Endothelial cell of umbilical vein (primary cell): ENCODE results near the gene PANK3. TPM values are rescaled to one million over a fixed set of nuclear protein-coding genes. Genes with fewer than 3 reads are reported as not detected.
A peak's percentile ranks its signal among the peaks of the same experiment; 100 is the strongest.

Experiments
- BruUV-seq: library from RNA; stranded (reverse); fragments of 400-500 nt; replicated peaks from 2 replicates; lab custom pipeline; 2021; lab: Mats Ljungman, UMichigan
- CTCF ChIA-PET: fragments of 300-600, 350-600 bp; sonication (Branson Sonifier 250); formaldehyde crosslinking; loops from one replicate; lab custom pipeline; 2021; ENCODE audit warnings: antibody characterized with exemption, inconsistent platforms; lab: Charles Lee
- POLR2A ChIA-PET: fragments of 300-600, 350-600 bp; sonication (Branson Sonifier 250); formaldehyde crosslinking; loops from one replicate; lab custom pipeline; 2021; ENCODE audit warnings: antibody characterized with exemption, inconsistent platforms; lab: Charles Lee
- DNase-seq: peaks from one replicate; pipeline ENCODE4 v3.0.0-alpha.2; 2011; ENCODE audit warnings: low read depth, low spot score
- FAIRE-seq: peaks from 2 replicates; lab custom pipeline; 2011; peaks lifted over from hg19 to GRCh38; lab: Jason Lieb, UNC
- H2AFZ ChIP-seq: 2 replicates; pipeline ENCODE4 v1.6.0; 2012; ENCODE audit warnings: low read depth, low read length, control low read depth, inconsistent platforms
- H3K27ac ChIP-seq: 2 replicates; pipeline ENCODE4 v1.5.1; 2011; ENCODE audit warnings: low read depth, mild to moderate bottlenecking, control low read depth, low read length, moderate library complexity; ENCODE audit not compliant: insufficient read depth
- H3K27me3 ChIP-seq, 2 experiments: 2 replicates each; pipeline versions ENCODE4 v1.6.0 to v1.6.1; 2011; ENCODE audit warnings: low read length in 2 of 2, mixed read lengths in 1 of 2; ENCODE audit not compliant: control insufficient read depth in 2 of 2, insufficient read depth in 2 of 2
- H3K36me3 ChIP-seq, 2 experiments: 2 replicates in 1 of 2; 3 replicates in 1 of 2; pipeline ENCODE4 v1.5.1; 2011; ENCODE audit warnings: low read length in 2 of 2, mild to moderate bottlenecking in 1 of 2, moderate library complexity in 1 of 2; ENCODE audit not compliant: control insufficient read depth in 2 of 2, insufficient read depth in 2 of 2; ENCODE audit errors: extremely low read depth in 1 of 2
- H3K4me1 ChIP-seq: 3 replicates; pipeline ENCODE4 v1.5.1; 2011; ENCODE audit warnings: mild to moderate bottlenecking, low read length; ENCODE audit not compliant: control insufficient read depth, insufficient read depth; ENCODE audit errors: extremely low read depth
- H3K4me2 ChIP-seq: 2 replicates; pipeline ENCODE4 v1.6.1; 2011; ENCODE audit warnings: low read length, control low read depth, mixed read lengths; ENCODE audit not compliant: insufficient read depth
- H3K4me3 ChIP-seq, 3 experiments: fragments of 200-600 bp in 1 of 3; sonication (generic), shearing (Covaris generic) in 1 of 3; replicated peaks in 1 of 3; 2 replicates each; pipeline ENCODE4 v1.5.1; 2011 to 2016; ENCODE audit warnings: control low read depth in 3 of 3, low read length in 3 of 3, mild to moderate bottlenecking in 2 of 3, inconsistent platforms in 1 of 3, low read depth in 1 of 3, moderate library complexity in 1 of 3; ENCODE audit not compliant: insufficient read depth in 1 of 3
- H3K79me2 ChIP-seq: 2 replicates; pipeline ENCODE4 v1.6.0; 2012; ENCODE audit warnings: low read length, inconsistent platforms; ENCODE audit not compliant: control insufficient read depth, insufficient read depth
- H3K9ac ChIP-seq: replicated peaks from 2 replicates; pipeline ENCODE3; 2011; ENCODE audit warnings: low read length, control low read depth; ENCODE audit not compliant: insufficient read depth; ENCODE audit errors: extremely low read depth
- H3K9me1 ChIP-seq: replicated peaks from 3 replicates; pipeline ENCODE4 v1.6.0; 2011; ENCODE audit warnings: mild to moderate bottlenecking, low read length; ENCODE audit not compliant: control insufficient read depth, insufficient read depth; ENCODE audit errors: extremely low read depth
- H3K9me3 ChIP-seq: replicated peaks from 2 replicates; pipeline ENCODE4 v1.5.1; 2012; ENCODE audit warnings: low read length, inconsistent platforms; ENCODE audit not compliant: control insufficient read depth, insufficient read depth
- H4K20me1 ChIP-seq: replicated peaks from 2 replicates; pipeline ENCODE3; 2011; ENCODE audit warnings: mild to moderate bottlenecking, low read length; ENCODE audit not compliant: control insufficient read depth, insufficient read depth; ENCODE audit errors: extremely low read depth
- EZH2 ChIP-seq: IDR thresholded peaks from 2 replicates; pipeline ENCODE4 v1.6.1; 2012; ENCODE audit warnings: borderline replicate concordance, low read depth, mild to moderate bottlenecking, moderate library complexity, low read length, inconsistent platforms; ENCODE audit not compliant: severe bottlenecking
- FOS ChIP-seq: IDR thresholded peaks from 2 replicates; pipeline ENCODE4 v1.6.1; 2011; ENCODE audit warnings: mild to moderate bottlenecking, low read length, moderate library complexity, borderline replicate concordance; ENCODE audit not compliant: insufficient read depth
- GATA2 ChIP-seq: IDR thresholded peaks from 2 replicates; pipeline ENCODE4 v1.7.0; 2011; ENCODE audit warnings: low read depth, mild to moderate bottlenecking, moderate library complexity, mixed read lengths, low read length; ENCODE audit not compliant: insufficient read length, insufficient read depth
- JUN ChIP-seq: IDR thresholded peaks from 2 replicates; pipeline ENCODE4 v1.6.1; 2011; ENCODE audit warnings: borderline replicate concordance, low read depth; ENCODE audit not compliant: insufficient read length, insufficient read depth
- MYC ChIP-seq: IDR thresholded peaks from one replicate; pipeline ENCODE4 v1.6.1; 2011; ENCODE audit warnings: mild to moderate bottlenecking, low read depth, low read length
- POLR2A ChIP-seq: IDR thresholded peaks from 2 replicates; pipeline ENCODE4 v1.6.1; 2012; ENCODE audit warnings: low read depth, mild to moderate bottlenecking, control low read depth, low read length
- POLR2AphosphoS5 ChIP-seq: IDR thresholded peaks from 2 replicates; pipeline ENCODE4 v1.6.1; 2012; ENCODE audit warnings: low read depth, mild to moderate bottlenecking, control low read depth, low read length, moderate library complexity; ENCODE audit not compliant: insufficient read depth
- dilution Hi-C: fragments of 300-500 bp; cut with MboI; formaldehyde crosslinking; loops from one replicate; pipeline ENCODE4 v1.15.0; 2019; ENCODE audit warnings: low sequenced_read_pairs; ENCODE audit not compliant: extremely low pct_ligation_motif_present
- intact Hi-C: fragments of 100-400 bp; cut with micrococcal nuclease; formaldehyde crosslinking; loops from one replicate; pipeline ENCODE4 v1.10.0; 2022
- polyA plus RNA-seq, 4 experiments: library from polyadenylated mRNA; depleted of rRNA in 3 of 4; stranded (reverse) in 3 of 4; unstranded in 1 of 4; fragments of >200 nt; gene quantifications; 2 replicates each; pipeline versions ENCODE4 v1.2.1 to v1.2.3, GENCODE V29; 2011 to 2012; ENCODE audit warnings: missing spikeins in 1 of 4
- total RNA-seq: library from RNA; stranded (reverse); gene quantifications from 2 replicates; pipeline ENCODE4 v1.2.3, GENCODE V29; 2021
- TF ChIP-seq, protein P1 (sequence below): IDR thresholded peaks from 2 replicates; pipeline ENCODE4 v1.6.1; 2011; ENCODE audit not compliant: insufficient read depth, insufficient read length
- TF ChIP-seq, protein P2 (sequence below), 2 donors: IDR thresholded peaks; 1 replicate in 1 of 2; 2 replicates in 1 of 2; pipeline ENCODE4 v1.5.1; 2011; ENCODE audit warnings: low read length in 2 of 2, mild to moderate bottlenecking in 2 of 2, moderate library complexity in 2 of 2, control low read depth in 1 of 2, inconsistent platforms in 1 of 2, low read depth in 1 of 2; ENCODE audit not compliant: insufficient read depth in 1 of 2; ENCODE audit errors: extremely low read depth in 1 of 2

Gene PANK3
- total and polyA plus RNA-seq, 2 donors (not counting 3 experiments of a cell fraction or from before 2014, with no cell fraction given): 8.1 to 78.8 TPM

DNA sequence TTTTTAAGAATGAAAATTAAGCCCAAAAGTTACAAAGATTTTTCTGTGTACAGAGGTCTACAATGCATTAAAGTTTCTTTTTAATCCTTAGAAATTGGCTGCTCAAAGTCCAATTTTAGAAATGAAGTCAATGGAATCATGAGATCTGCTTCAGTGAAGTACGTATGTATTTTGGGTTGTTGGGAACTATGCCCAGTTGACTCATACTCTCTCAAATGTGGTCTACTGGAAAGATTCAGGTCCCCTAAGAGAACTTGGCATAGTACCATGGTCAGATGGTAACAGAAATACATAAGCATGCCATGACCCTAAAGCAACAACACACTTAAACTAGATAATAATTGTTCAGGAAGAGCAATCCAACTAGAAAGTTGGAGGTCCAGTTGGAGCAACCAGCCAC, 27.0 kb downstream of the PANK3 start:
- no TSS peak for BruUV-seq
- TF ChIP-seq FOS (no peak), JUN (no peak), MYC (no peak), POLR2A (no peak), POLR2AphosphoS5 (no peak), EZH2 (no peak), GATA2 (no peak)
- TF ChIP-seq, protein P1, sequence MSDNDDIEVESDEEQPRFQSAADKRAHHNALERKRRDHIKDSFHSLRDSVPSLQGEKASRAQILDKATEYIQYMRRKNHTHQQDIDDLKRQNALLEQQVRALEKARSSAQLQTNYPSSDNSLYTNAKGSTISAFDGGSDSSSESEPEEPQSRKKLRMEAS: no peak
- TF ChIP-seq, protein P2, sequence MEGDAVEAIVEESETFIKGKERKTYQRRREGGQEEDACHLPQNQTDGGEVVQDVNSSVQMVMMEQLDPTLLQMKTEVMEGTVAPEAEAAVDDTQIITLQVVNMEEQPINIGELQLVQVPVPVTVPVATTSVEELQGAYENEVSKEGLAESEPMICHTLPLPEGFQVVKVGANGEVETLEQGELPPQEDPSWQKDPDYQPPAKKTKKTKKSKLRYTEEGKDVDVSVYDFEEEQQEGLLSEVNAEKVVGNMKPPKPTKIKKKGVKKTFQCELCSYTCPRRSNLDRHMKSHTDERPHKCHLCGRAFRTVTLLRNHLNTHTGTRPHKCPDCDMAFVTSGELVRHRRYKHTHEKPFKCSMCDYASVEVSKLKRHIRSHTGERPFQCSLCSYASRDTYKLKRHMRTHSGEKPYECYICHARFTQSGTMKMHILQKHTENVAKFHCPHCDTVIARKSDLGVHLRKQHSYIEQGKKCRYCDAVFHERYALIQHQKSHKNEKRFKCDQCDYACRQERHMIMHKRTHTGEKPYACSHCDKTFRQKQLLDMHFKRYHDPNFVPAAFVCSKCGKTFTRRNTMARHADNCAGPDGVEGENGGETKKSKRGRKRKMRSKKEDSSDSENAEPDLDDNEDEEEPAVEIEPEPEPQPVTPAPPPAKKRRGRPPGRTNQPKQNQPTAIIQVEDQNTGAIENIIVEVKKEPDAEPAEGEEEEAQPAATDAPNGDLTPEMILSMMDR (IDR thresholded peaks at IDR 0.05; ENCODE audit: extremely low read depth in 1 of 2, insufficient read depth in 1 of 2, low read depth in 1 of 2, low read length in 2 of 2): no peak
- Histone ChIP-seq H3K27me3 (no peaks in the 10 kb centered on the region), H4K20me1 (peaks cover 8% of the 10 kb centered on the region), H2AFZ (no peak overlapping the region), H3K4me1 (no peaks in the 10 kb centered on the region), H3K9me1 (peaks cover 8% of the 10 kb centered on the region), H3K36me3 (peaks cover 5 to 14% of the 10 kb centered on the region in 2 experiments), H3K4me3 (no peak overlapping the region), H3K9me3 (no peaks in the 10 kb centered on the region), H3K79me2 (peaks cover 38% of the 10 kb centered on the region), H3K27ac (no peak overlapping the region), H3K4me2 (no peak overlapping the region), H3K9ac (no peak overlapping the region)
- no peak for FAIRE-seq
- DNase-seq: peak; percentile 20
- intact Hi-C loops: no loop called here
- ChIA-PET POLR2A (no interaction called here), CTCF (no interaction called here)
- dilution Hi-C loops: no loop called here
